HG02642 (cell line): Measurements from ENCODE around the gene NXF1.
A peak's percentile ranks its signal among the peaks of the same experiment; 100 is the strongest.
"Not testable (repeated sequence)": the region's sequence is repeated elsewhere in the genome, so short reads cannot be mapped to it uniquely, and the experiment has no call there.

ENCODE experiments used
- ATAC-seq: cut with Tn5 transposase; IDR thresholded peaks from one replicate; pipeline ENCODE4 v1.9.1; 2021; ENCODE audit warnings: mild to moderate bottlenecking; ENCODE audit not compliant: unreplicated experiment, poor library complexity

NXF1 gene

GRCh38 chr11:62832336-62833234, 27.3 kb upstream of the NXF1 start, which contains the start of gene TEX54:
TEX54 (minus strand) TSS chr11:62832841.
- ATAC-seq = no peak

- peak; percentile 86 for ATAC-seq
These were observed 26.5 kb upstream of the NXF1 start, which contains the start of gene STX5 for GRCh38 chr11:62831520-62832335. STX5 (minus strand) TSS chr11:62832051; CDS start chr11:62831243, 808 bp downstream.

GRCh38 chr11:62830904-62831519, 25.8 kb upstream of the NXF1 start:
- no peak for ATAC-seq

GRCh38 chr11:62828130-62828529, 22.9 kb upstream of the NXF1 start:
- ATAC-seq = not testable (repeated sequence)

- ATAC-seq = no peak
These were observed 18.4 kb upstream of the NXF1 start for GRCh38 chr11:62823677-62824076.

- ATAC-seq = no peak
These were observed 11.9 kb upstream of the NXF1 start for GRCh38 chr11:62817129-62817528.

- no peak for ATAC-seq
These were observed 11.3 kb upstream of the NXF1 start for GRCh38 chr11:62816557-62816956.

- no peak for ATAC-seq
These were observed 6.4 kb upstream of the NXF1 start for GRCh38 chr11:62811659-62812058.

GRCh38 chr11:62810748-62811147, 5.5 kb upstream of the NXF1 start:
- no peak for ATAC-seq

GRCh38 chr11:62806611-62807121, 1.4 kb upstream of the NXF1 start:
- ATAC-seq = no peak

GRCh38 chr11:62805961-62806441, 761 bp upstream of the NXF1 start:
- ATAC-seq = no peak

GRCh38 chr11:62804310-62805075, 747 bp downstream of the NXF1 start:
- ATAC-seq = peak; percentile 3

GRCh38 chr11:62801071-62801470, 4.2 kb downstream of the NXF1 start:
- no peak for ATAC-seq

- no peak for ATAC-seq
These were observed 5.8 kb downstream of the NXF1 start for GRCh38 chr11:62799486-62799885.

- ATAC-seq = no peak
These were observed 9.0 kb downstream of the NXF1 start for GRCh38 chr11:62796281-62796680.

- ATAC-seq = no peak
These were observed 11.0 kb downstream of the NXF1 start for GRCh38 chr11:62794201-62794775.

GRCh38 chr11:62792202-62792575, 13.1 kb downstream of the NXF1 start:
- ATAC-seq = no peak

GRCh38 chr11:62791501-62792201, 13.6 kb downstream of the NXF1 start, which contains the start of gene TMEM223:
TMEM223 (minus strand) TSS chr11:62792006; CDS start chr11:62791994, 12 bp downstream.
- peak; percentile 70 for ATAC-seq

GRCh38 chr11:62789576-62789975, 15.7 kb downstream of the NXF1 start:
- no peak for ATAC-seq
